Muscle layer of colon (tissue), 2 donors: Measurements from ENCODE around the gene ZNF213.
"Not testable (repeated sequence)": the region's sequence is repeated elsewhere in the genome, so short reads cannot be mapped to it uniquely, and the experiment has no call there.

Experiments used
- H3K27ac ChIP-seq: one replicate; pipeline ENCODE4 v1.7.0; 2013; ENCODE audit warnings: low read depth, mild to moderate bottlenecking, low read length, moderate library complexity
- H3K27me3 ChIP-seq, 2 donors: one replicate each; pipeline ENCODE4 v1.7.0; 2013; ENCODE audit warnings: low read length in 2 of 2, mild to moderate bottlenecking in 2 of 2; ENCODE audit not compliant: insufficient read depth in 2 of 2, control insufficient read depth in 1 of 2
- H3K36me3 ChIP-seq: one replicate; pipeline ENCODE4 v1.7.0; 2013; ENCODE audit warnings: mild to moderate bottlenecking, low read length; ENCODE audit not compliant: insufficient read depth
- H3K4me1 ChIP-seq: one replicate; pipeline ENCODE4 v1.7.0; 2013; ENCODE audit warnings: mild to moderate bottlenecking, low read length; ENCODE audit not compliant: insufficient read depth
- H3K4me3 ChIP-seq, 2 donors: one replicate each; pipeline ENCODE4 v1.7.0; 2013; ENCODE audit warnings: low read length in 2 of 2, low read depth in 1 of 2, mild to moderate bottlenecking in 1 of 2, moderate library complexity in 1 of 2
- H3K9ac ChIP-seq: one replicate; pipeline ENCODE4 v1.7.0; 2013; ENCODE audit warnings: low read length
- H3K9me3 ChIP-seq: one replicate; pipeline ENCODE4 v1.7.0; 2013; ENCODE audit warnings: mild to moderate bottlenecking, low read length
- donor health status: abdominal sarcoma.
- donor health status: Adenocarcinoma of cecum.

Gene ZNF213

DNA sequence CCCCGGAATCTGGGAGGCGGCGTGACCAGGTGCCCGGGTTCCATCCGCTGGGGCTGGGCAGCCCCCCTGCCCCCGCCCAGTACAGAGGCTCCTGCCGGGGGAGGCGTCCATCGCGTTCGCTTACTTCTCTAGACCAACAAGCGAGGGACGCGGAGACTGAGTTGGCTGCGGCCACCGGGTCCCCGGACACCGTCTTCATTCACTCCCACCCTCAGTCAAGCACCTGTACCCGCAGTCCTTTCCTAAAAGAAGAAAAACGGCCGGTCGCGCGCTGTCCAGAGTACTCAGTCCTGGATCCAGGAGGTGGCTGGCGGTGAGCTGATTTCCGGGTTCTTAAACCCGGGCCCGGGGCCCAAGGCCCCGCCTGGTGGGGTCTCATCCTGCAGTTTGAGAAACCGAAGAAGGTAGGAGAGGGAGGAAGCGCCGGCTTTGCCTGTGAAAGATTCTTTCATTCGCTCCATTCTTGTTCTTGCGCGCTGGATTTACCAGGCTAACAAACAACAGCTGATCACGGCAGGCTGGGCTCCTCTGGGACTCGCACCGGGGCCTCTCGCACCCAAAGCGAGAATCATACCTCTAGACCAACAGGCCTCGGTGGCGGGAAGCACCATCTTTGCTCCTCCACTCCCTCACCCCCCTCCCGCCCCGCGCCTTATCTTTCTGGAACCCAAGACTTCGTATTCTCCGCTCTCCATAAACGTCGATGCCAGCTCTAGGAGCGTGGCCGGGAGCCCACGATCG lies 35.8 kb downstream of the ZNF213 start:
- Histone ChIP-seq H3K9me3 (no peaks in the 10 kb centered on the region), H3K4me1 (peaks cover 13% of the 10 kb centered on the region), H3K36me3 (no peaks in the 10 kb centered on the region), H3K27ac (no peak overlapping the region), H3K4me3 (no peak overlapping the region), H3K9ac (no peak overlapping the region), H3K27me3 (peaks cover 54 to 76% of the 10 kb centered on the region in 2 donors)

- Histone ChIP-seq H3K9me3 (no peaks in the 10 kb centered on the region), H3K27ac (no peak overlapping the region), H3K36me3 (no peaks in the 10 kb centered on the region), H3K4me1 (peaks cover 13% of the 10 kb centered on the region), H3K4me3 (no peak overlapping the region), H3K9ac (no peak overlapping the region), H3K27me3 (peaks cover 61 to 82% of the 10 kb centered on the region in 2 donors)
Observed at GRCh38 chr16:3171181-3171854, 36.5 kb downstream of the ZNF213 start.

- Histone ChIP-seq H3K4me1 (peaks cover 13% of the 10 kb centered on the region), H3K27ac (no peak overlapping the region), H3K9ac (no peak overlapping the region), H3K27me3 (peaks cover 65 to 82% of the 10 kb centered on the region in 2 donors), H3K9me3 (no peaks in the 10 kb centered on the region), H3K4me3 (no peak overlapping the region), H3K36me3 (no peaks in the 10 kb centered on the region)
Observed at GRCh38 chr16:3171855-3172593, 37.2 kb downstream of the ZNF213 start.

DNA sequence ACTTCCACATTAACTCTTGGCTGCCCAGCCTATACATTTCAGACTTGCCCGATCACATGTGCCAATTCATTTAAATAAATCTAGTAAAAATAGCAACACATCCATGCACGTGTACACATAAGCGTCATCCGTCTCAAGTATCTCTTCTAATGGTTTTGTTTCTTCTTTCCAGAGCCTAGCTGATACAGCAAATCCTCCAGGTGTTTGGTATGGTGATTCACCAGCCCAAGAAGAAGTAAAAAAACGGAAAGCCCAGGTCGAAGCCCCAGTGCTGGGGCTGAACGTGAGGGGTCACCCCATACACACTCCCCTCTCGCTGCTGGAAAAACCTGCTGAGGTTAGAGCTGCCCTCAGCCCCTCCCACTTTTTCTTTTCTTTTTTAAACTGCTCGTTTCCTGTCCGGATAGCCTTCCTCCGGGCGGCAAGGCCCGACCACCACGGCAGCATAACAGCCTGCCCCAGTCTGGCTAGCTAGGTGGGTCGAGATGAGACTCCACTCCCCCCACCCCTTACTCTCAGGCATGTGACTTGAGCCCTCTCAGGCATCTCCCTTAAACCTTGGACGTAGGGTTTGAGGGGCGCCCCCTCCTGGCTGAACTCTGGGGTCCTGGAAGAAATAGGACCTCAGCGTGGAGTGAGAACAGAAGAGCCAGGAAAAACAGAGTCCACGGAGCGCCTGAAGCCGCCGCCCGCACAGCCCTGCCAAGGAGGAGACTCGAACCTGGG lies 39.2 kb downstream of the ZNF213 start:
- no peaks in the 10 kb centered on the region for H3K9me3 ChIP-seq
- no peak overlapping the region for H3K27ac ChIP-seq
- H3K4me3 ChIP-seq = no peak overlapping the region
- H3K36me3 ChIP-seq = no peaks in the 10 kb centered on the region
- no peak overlapping the region for H3K9ac ChIP-seq
- H3K4me1 ChIP-seq = peaks cover 13% of the 10 kb centered on the region
- peaks cover 60 to 76% of the 10 kb centered on the region in 2 donors for H3K27me3 ChIP-seq

DNA sequence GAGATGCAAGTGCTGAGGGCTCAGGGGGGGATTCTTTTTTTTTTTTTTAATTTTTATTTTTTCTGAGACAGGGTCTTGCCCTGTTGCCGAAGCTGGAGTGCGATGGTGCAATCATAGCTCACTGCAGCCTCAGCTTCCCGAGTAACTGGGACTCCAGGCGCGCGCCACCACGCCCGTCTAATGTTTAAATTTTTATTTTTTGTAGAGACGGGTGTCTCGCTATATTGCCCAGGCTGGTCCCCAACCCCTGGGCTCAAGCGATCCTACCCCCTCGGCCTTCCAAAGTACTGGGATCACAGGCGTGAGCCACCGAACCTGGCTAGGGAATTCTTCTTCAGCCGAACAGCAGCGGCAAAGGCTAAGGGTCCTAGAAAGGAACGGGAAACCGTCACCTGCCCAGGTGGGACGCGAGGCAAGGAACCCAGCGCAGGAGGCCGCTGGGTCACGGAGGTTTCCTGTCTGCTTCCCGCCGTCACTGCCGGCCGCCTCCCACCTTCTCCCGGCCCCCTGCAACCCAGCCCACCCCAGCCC lies 39.9 kb downstream of the ZNF213 start:
- no peaks in the 10 kb centered on the region for H3K9me3 ChIP-seq
- H3K9ac ChIP-seq = no peak overlapping the region
- H3K27ac ChIP-seq = no peak overlapping the region
- peaks cover 13% of the 10 kb centered on the region for H3K4me1 ChIP-seq
- no peak overlapping the region for H3K4me3 ChIP-seq
- H3K36me3 ChIP-seq = no peaks in the 10 kb centered on the region
- H3K27me3 ChIP-seq = peaks cover 54 to 71% of the 10 kb centered on the region in 2 donors

DNA sequence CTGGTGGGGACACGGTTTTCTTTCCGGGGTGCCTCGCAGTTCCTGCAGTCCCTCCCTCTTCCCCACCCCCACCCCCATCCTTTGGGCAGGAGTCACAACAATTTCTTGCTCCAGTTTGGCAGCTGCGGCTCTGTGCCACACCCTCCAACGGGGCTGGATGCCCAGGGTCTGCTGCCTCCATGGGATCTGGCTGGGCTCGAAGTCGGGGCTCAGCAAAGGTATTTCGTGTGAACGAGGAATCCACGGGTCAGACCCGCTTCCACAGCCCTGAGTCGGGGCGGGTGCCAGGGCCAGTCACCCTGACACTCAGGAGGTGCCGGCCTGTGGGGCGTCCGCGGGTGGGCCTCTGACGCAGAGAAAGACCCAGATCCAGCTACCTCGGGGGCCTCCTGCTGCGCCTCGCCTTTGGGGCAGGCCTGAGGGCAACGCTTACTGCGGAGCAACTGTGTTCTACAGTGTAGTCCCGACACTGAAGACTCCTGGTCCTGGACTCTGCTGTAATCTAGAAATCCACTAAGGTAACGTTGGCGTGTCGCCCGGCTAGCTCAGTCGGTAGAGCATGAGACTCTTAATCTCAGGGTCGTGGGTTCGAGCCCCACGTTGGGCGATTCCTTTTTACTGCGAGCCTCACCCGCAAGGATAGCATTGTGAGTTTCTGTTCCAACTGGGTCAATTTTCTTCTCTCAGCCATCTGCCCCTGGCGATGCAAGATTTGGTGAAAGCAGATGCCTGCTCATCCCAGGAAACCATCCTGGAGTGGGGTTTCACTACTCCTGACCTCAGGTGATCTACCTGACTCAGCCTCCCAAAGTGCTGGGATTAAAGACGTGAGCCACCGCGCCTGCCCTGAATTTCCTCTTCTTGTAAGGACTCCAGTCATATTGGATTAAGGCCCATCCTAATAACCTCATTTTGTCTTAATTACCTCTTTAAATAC lies 40.6 kb downstream of the ZNF213 start:
- Histone ChIP-seq H3K4me1 (peaks cover 12% of the 10 kb centered on the region), H3K4me3 (no peak overlapping the region), H3K9ac (no peak overlapping the region), H3K9me3 (no peaks in the 10 kb centered on the region), H3K27me3 (peaks cover 57 to 71% of the 10 kb centered on the region in 2 donors), H3K36me3 (no peaks in the 10 kb centered on the region), H3K27ac (no peak overlapping the region)

- Histone ChIP-seq H3K27me3 (peaks cover 60 to 66% of the 10 kb centered on the region in 2 donors), H3K9me3 (no peaks in the 10 kb centered on the region), H3K9ac (no peak overlapping the region), H3K27ac (no peak overlapping the region), H3K4me1 (peaks cover 6% of the 10 kb centered on the region), H3K4me3 (no peak overlapping the region), H3K36me3 (no peaks in the 10 kb centered on the region)
Observed at GRCh38 chr16:3179651-3180050, 44.8 kb downstream of the ZNF213 start.

DNA sequence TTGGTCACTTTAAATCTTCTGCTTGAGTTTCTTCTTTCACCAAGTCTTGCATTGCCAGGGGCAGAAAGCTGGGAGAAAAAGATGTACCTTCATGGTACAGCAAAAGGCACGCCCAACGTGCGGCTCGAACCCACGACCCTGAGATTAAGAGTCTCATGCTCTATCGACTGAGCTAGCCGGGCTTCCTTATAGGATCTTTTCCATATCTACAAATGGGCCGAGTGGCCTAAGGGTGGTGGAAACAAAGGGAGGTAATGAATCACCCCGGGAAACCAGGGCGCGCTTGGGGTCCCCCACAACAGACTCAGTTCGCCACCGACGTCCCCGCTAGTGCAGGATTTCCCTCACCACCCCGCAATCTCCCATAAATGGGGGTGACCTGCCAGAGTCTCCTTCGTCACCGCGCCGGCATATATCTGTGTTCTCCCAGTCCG lies 45.6 kb downstream of the ZNF213 start:
- Histone ChIP-seq H3K36me3 (no peaks in the 10 kb centered on the region), H3K27me3 (peaks cover 58 to 59% of the 10 kb centered on the region in 2 donors), H3K9ac (no peak overlapping the region), H3K27ac (no peak overlapping the region), H3K9me3 (no peaks in the 10 kb centered on the region), H3K4me1 (peaks cover 6% of the 10 kb centered on the region), H3K4me3 (no peak overlapping the region)

GRCh38 chr16:3182293-3182607 lies 47.4 kb downstream of the ZNF213 start:
- H3K9ac ChIP-seq, H3K4me1 ChIP-seq, H3K36me3 ChIP-seq, H3K4me3 ChIP-seq, H3K9me3 ChIP-seq, H3K27ac ChIP-seq: not testable (repeated sequence)
- peaks cover 54 to 61% of the 10 kb centered on the region in 2 donors for H3K27me3 ChIP-seq

DNA sequence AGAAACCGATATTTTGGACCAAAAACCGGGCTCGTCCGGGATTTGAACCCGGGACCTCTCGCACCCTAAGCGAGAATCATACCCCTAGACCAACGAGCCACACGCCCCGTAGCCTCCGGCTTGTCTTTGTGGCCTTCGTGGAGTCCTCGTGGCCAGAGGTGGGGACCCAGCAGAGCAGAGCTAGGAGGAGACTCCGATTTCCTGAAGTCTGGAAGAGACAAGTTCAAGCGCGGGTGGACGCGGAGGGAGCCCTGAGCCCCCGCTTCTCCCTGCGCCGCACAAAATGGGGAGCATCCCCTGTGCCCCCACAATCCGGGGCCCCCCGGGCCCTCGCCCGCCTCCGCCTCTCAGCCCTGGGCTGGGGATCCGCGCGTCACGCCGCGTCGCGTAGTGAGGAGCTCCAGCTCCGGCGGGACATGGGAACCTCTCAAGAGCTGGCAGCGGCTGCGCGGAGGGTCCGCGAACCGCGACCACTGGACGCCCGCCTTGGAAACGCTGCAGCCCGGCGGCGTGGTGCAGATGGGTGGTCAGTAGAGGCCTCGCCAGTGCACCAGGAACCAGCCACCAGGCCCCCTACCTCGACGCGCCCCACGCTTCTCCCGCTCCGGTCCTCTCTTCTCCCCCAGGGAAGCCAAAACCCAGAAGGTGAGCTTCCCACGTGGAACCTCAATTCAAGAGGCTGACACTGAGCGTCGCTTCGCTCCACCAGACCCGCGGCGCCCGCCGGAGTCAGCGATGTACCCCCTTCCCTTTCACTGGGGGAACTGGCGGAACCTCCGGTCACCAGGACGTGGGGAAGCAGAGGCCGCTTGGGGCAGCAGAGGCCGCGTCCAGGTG lies 48.0 kb downstream of the ZNF213 start:
- no peaks in the 10 kb centered on the region for H3K36me3 ChIP-seq
- no peak overlapping the region for H3K9ac ChIP-seq
- peaks cover 6% of the 10 kb centered on the region for H3K4me1 ChIP-seq
- H3K4me3 ChIP-seq = no peak overlapping the region
- peaks cover 59 to 61% of the 10 kb centered on the region in 2 donors for H3K27me3 ChIP-seq
- H3K9me3 ChIP-seq = no peaks in the 10 kb centered on the region
- H3K27ac ChIP-seq = no peak overlapping the region
